ENCODE data around the gene KLHL14.
"Not testable (repeated sequence)": the region's sequence is repeated elsewhere in the genome, so short reads cannot be mapped to it uniquely, and the experiment has no call there.

Gene KLHL14

GRCh38 chr18:32772581-32773381 is at the start of gene KLHL14:
Gene KLHL14, minus strand, starts transcription at chr18:32773023. Its CDS starts 2,432 bp downstream, at chr18:32770591.
- no peak for DNase-seq

- no peak for DNase-seq
These were observed 49.4 kb upstream of the KLHL14 start for GRCh38 chr18:32822197-32822596.

- no peak for DNase-seq
These were observed 43.1 kb upstream of the KLHL14 start for GRCh38 chr18:32815881-32816280.

- DNase-seq = no peak
These were observed 39.5 kb upstream of the KLHL14 start for GRCh38 chr18:32812342-32812741.

GRCh38 chr18:32810314-32810713 is 37.5 kb upstream of the KLHL14 start:
- DNase-seq = no peak

- DNase-seq = no peak
These were observed 32.5 kb upstream of the KLHL14 start for GRCh38 chr18:32805354-32805753.

- DNase-seq = no peak
These were observed 31.5 kb upstream of the KLHL14 start for GRCh38 chr18:32804134-32804888.

- DNase-seq = no peak
These were observed 30.7 kb upstream of the KLHL14 start for GRCh38 chr18:32803568-32803967.

GRCh38 chr18:32802591-32803451 is 30.0 kb upstream of the KLHL14 start:
- no peak for DNase-seq

- no peak for DNase-seq
These were observed 28.4 kb upstream of the KLHL14 start for GRCh38 chr18:32801228-32801627.

GRCh38 chr18:32798209-32798960 is 25.6 kb upstream of the KLHL14 start:
- no peak for DNase-seq

GRCh38 chr18:32794667-32795066 is 21.8 kb upstream of the KLHL14 start:
- DNase-seq = not testable (repeated sequence)

GRCh38 chr18:32779010-32779409 is 6.2 kb upstream of the KLHL14 start:
- no peak for DNase-seq

- no peak for DNase-seq
These were observed 4.2 kb upstream of the KLHL14 start for GRCh38 chr18:32777049-32777448.

GRCh38 chr18:32776561-32776960 is 3.7 kb upstream of the KLHL14 start:
- DNase-seq = no peak

GRCh38 chr18:32775628-32776027 is 2.8 kb upstream of the KLHL14 start:
- no peak for DNase-seq

GRCh38 chr18:32773382-32773712 is 524 bp upstream of the KLHL14 start:
- DNase-seq = no peak

GRCh38 chr18:32771871-32772580 is 797 bp downstream of the KLHL14 start:
- DNase-seq = peak in 1 of 2 donors; percentile 1

- DNase-seq = peak in 1 of 2 donors; percentile 2
These were observed 1.6 kb downstream of the KLHL14 start for GRCh38 chr18:32771169-32771751.

- peak in 1 of 2 donors; percentile 1 for DNase-seq
These were observed 2.1 kb downstream of the KLHL14 start for GRCh38 chr18:32770666-32771168.

- DNase-seq = peak in 1 of 2 donors; percentile 1
These were observed 2.7 kb downstream of the KLHL14 start for GRCh38 chr18:32770054-32770665.

All from stimulated activated CD4-positive, alpha-beta T cell treated with anti-CD3 and anti-CD28 coated beads, Interleukin-2, amount 100 ng/mL, for 24 hours (primary cell).